Mammary epithelial cell (primary cell): Measurements from ENCODE around the gene NEDD8.

Experiments used
- EZH2 ChIP-seq: IDR thresholded peaks from 2 replicates; pipeline ENCODE4 v1.6.1; 2012; ENCODE audit warnings: low read length, inconsistent platforms, borderline replicate concordance
- TF ChIP-seq, protein P1 (sequence below), 2 donors: IDR thresholded peaks in 1 of 2; conservative IDR thresholded peaks in 1 of 2; 2 replicates each; pipeline ENCODE4 v1.5.1; 2011 to 2012; ENCODE audit warnings: inconsistent platforms in 2 of 2, low read length in 2 of 2, mild to moderate bottlenecking in 2 of 2, control low read depth in 1 of 2, low read depth in 1 of 2; ENCODE audit not compliant: insufficient read depth in 1 of 2; ENCODE audit errors: extremely low read depth in 1 of 2

DNA sequence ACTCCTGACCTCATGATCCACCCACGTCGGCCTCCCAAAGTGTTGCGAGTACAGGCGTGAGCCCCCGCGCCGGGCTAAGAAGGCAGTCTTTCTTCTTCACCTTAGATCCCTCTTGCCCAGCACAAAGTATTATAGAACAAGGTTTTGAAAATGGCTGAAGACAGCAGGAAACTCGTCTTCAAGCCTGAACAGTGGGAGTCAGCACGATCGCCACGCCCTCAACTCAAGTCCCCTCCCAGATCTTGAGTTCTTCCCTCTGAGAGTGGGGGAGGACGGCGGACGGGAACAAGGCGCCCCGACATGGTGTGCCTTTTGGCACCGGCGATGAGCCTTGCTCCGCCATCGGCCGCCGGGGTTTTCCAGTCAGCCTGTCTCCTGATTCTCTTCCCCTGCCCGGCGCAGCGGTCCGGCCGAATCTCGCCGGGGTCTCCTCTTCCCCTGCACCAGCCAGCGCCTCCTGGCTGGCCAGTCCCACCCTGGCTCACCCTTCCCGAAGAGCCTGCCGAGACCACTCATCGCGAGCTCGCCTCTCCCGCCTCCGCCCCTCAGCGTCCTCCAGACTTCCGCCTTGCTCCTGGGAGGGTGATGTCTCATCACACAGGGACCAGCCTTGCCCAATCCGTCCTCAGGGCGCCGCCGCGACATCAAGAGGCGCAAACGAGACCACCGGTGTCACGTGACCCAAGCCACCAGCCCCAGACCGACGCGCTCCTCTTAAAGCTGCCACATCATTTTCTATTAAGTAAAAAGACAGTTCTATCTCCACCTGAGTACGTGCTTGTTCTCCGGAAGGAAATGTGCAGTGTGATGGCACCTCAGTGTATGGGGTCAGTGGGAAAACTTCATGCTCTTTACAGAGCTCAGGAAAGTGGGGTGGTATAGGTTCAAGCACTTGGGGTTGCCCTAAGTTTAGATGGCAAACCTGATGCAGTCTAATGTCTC, 19.0 kb downstream of the NEDD8 start, which contains the start of gene CHMP4A:
- TF ChIP-seq, protein P1, sequence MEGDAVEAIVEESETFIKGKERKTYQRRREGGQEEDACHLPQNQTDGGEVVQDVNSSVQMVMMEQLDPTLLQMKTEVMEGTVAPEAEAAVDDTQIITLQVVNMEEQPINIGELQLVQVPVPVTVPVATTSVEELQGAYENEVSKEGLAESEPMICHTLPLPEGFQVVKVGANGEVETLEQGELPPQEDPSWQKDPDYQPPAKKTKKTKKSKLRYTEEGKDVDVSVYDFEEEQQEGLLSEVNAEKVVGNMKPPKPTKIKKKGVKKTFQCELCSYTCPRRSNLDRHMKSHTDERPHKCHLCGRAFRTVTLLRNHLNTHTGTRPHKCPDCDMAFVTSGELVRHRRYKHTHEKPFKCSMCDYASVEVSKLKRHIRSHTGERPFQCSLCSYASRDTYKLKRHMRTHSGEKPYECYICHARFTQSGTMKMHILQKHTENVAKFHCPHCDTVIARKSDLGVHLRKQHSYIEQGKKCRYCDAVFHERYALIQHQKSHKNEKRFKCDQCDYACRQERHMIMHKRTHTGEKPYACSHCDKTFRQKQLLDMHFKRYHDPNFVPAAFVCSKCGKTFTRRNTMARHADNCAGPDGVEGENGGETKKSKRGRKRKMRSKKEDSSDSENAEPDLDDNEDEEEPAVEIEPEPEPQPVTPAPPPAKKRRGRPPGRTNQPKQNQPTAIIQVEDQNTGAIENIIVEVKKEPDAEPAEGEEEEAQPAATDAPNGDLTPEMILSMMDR (conservative IDR thresholded peaks at IDR 0.05 in 1 of 2, IDR thresholded peaks at IDR 0.05 in 1 of 2; ENCODE audit: extremely low read depth in 1 of 2, insufficient read depth in 1 of 2, low read depth in 1 of 2, low read length in 2 of 2) = no peak
- no peak for TF ChIP-seq EZH2
